ENCODE measurements around the gene MIB1.

The MIB1 gene

DNA sequence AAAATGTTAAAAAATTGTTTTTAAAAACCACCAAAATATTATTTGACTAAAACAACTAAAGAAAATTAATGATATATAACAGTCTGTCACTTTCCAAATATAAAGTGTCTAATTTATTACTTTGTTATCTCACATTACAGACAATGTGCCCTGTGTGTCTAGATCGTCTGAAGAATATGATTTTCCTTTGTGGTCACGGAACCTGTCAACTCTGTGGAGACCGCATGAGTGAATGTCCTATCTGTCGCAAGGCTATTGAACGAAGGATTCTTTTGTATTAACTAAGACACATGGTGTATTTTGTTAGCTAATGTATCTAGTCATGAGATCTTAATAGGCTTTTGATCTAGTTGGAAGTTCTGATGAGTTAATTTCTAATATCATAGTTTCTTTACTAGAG is 123.8 kb downstream of the MIB1 start:
- no peaks in the 10 kb centered on the region for H3K79me2 ChIP-seq (ENCODE audit: insufficient read depth, low read length)
- H3K9ac ChIP-seq (ENCODE audit: low read length), result no peak overlapping the region
- TF ChIP-seq CTCF (IDR thresholded peaks at IDR 0.05; ENCODE audit: insufficient read depth, low read length, poor library complexity, severe bottlenecking), result no peak
- TF ChIP-seq EZH2phosphoT487 (conservative IDR thresholded peaks at IDR 0.05; ENCODE audit: low read length), result no peak
- peaks cover 32% of the 10 kb centered on the region for H3K36me3 ChIP-seq (ENCODE audit: low read length)
- no peaks in the 10 kb centered on the region for H3K9me3 ChIP-seq (ENCODE audit: insufficient read depth, low read length)
- 0 out of 2 replicates have a peak, but pooled peaks cover 4% of the 10 kb centered on the region for H3F3A ChIP-seq (ENCODE audit: insufficient read depth)
- H3K4me3 ChIP-seq (ENCODE audit: insufficient read depth, low read length, poor library complexity, severe bottlenecking), result no peak overlapping the region
- no peaks in the 10 kb centered on the region for H3K27me3 ChIP-seq (ENCODE audit: low read length)
- no peak overlapping the region for H3K4me2 ChIP-seq (ENCODE audit: low read depth, low read length, poor library complexity, severe bottlenecking)
- H4K20me1 ChIP-seq (ENCODE audit: low read depth, low read length), result no peaks in the 10 kb centered on the region
- no peak overlapping the region for H2AFZ ChIP-seq (ENCODE audit: low read depth, low read length, severe bottlenecking)
- H3K27ac ChIP-seq (ENCODE audit: low read depth, low read length), result no peak overlapping the region
- H3K9me2 ChIP-seq (replicated peaks; ENCODE audit: insufficient read depth, low read length), result no peaks in the 10 kb centered on the region

GRCh38 chr18:21865043-21865442 is 124.5 kb downstream of the MIB1 start:
- peaks cover 32% of the 10 kb centered on the region for H3K36me3 ChIP-seq (ENCODE audit: low read length)
- no peaks in the 10 kb centered on the region for H4K20me1 ChIP-seq (ENCODE audit: low read depth, low read length)
- no peaks in the 10 kb centered on the region for H3K79me2 ChIP-seq (ENCODE audit: insufficient read depth, low read length)
- TF ChIP-seq CTCF (IDR thresholded peaks at IDR 0.05; ENCODE audit: insufficient read depth, low read length, poor library complexity, severe bottlenecking) (no peak), EZH2phosphoT487 (conservative IDR thresholded peaks at IDR 0.05; ENCODE audit: low read length) (no peak)
- no peaks in the 10 kb centered on the region for H3K9me2 ChIP-seq (replicated peaks; ENCODE audit: insufficient read depth, low read length)
- H3F3A ChIP-seq (ENCODE audit: insufficient read depth), result 0 out of 2 replicates have a peak, but pooled peaks cover 4% of the 10 kb centered on the region
- no peaks in the 10 kb centered on the region for H3K27me3 ChIP-seq (ENCODE audit: low read length)
- H3K27ac ChIP-seq (ENCODE audit: low read depth, low read length), result no peak overlapping the region
- H2AFZ ChIP-seq (ENCODE audit: low read depth, low read length, severe bottlenecking), result no peak overlapping the region
- no peak overlapping the region for H3K9ac ChIP-seq (ENCODE audit: low read length)
- no peak overlapping the region for H3K4me3 ChIP-seq (ENCODE audit: insufficient read depth, low read length, poor library complexity, severe bottlenecking)
- H3K4me2 ChIP-seq (ENCODE audit: low read depth, low read length, poor library complexity, severe bottlenecking), result no peak overlapping the region
- H3K9me3 ChIP-seq (ENCODE audit: insufficient read depth, low read length), result no peaks in the 10 kb centered on the region

GRCh38 chr18:21868770-21869169 is 128.2 kb downstream of the MIB1 start:
- no peak overlapping the region for H3K4me2 ChIP-seq (ENCODE audit: low read depth, low read length, poor library complexity, severe bottlenecking)
- no peaks in the 10 kb centered on the region for H3K27me3 ChIP-seq (ENCODE audit: low read length)
- H3K27ac ChIP-seq (ENCODE audit: low read depth, low read length), result no peak overlapping the region
- no peaks in the 10 kb centered on the region for H3F3A ChIP-seq (ENCODE audit: insufficient read depth)
- no peaks in the 10 kb centered on the region for H3K9me2 ChIP-seq (replicated peaks; ENCODE audit: insufficient read depth, low read length)
- no peak overlapping the region for H3K4me3 ChIP-seq (ENCODE audit: insufficient read depth, low read length, poor library complexity, severe bottlenecking)
- H3K36me3 ChIP-seq (ENCODE audit: low read length), result peaks cover 24% of the 10 kb centered on the region
- no peak overlapping the region for H2AFZ ChIP-seq (ENCODE audit: low read depth, low read length, severe bottlenecking)
- H3K9me3 ChIP-seq (ENCODE audit: insufficient read depth, low read length), result no peaks in the 10 kb centered on the region
- H4K20me1 ChIP-seq (ENCODE audit: low read depth, low read length), result no peaks in the 10 kb centered on the region
- TF ChIP-seq CTCF (IDR thresholded peaks at IDR 0.05; ENCODE audit: insufficient read depth, low read length, poor library complexity, severe bottlenecking) (no peak), EZH2phosphoT487 (conservative IDR thresholded peaks at IDR 0.05; ENCODE audit: low read length) (no peak)
- H3K9ac ChIP-seq (ENCODE audit: low read length), result no peak overlapping the region
- no peaks in the 10 kb centered on the region for H3K79me2 ChIP-seq (ENCODE audit: insufficient read depth, low read length)

Data from SU-DHL-6 (cell line).